Measurements from ENCODE around the gene SPAG17. TPM values are rescaled to one million over a fixed set of nuclear protein-coding genes. Genes with fewer than 3 reads are reported as not detected.
A peak's percentile ranks its signal among the peaks of the same experiment; 100 is the strongest.

Gene SPAG17
- total RNA-seq, 1 experiment from 2014 or later: not detected

DNA sequence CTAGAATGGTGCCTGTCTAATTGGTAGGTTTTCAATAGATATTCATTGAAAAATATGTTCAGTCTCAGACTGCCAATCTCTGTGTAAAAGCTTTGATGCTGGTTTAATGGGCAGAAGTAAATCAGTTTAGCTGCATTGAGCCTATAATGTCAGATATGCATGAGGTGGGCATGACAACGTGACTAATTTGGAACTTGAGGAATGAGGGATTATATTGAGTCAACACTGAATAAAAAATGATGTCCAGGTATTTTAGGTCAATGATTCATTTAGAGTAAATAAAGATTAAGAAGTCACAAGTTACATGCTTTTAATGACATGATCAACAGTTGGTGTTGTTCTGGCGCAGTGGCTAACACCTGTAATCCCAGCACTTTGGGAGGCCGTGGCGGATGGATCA lies 252.5 kb downstream of the SPAG17 start:
- TF ChIP-seq JUND (IDR thresholded peaks at IDR 0.05) (no peak), FOSL1 (IDR thresholded peaks at IDR 0.05; ENCODE audit: low read depth) (no peak), TCF7L2 (IDR thresholded peaks at IDR 0.05; ENCODE audit: borderline replicate concordance, extremely low read depth, insufficient read depth, insufficient read length) (no peak)
- no peak overlapping the region for H3K4me2 ChIP-seq (ENCODE audit: low read length)
- H3K4me3 ChIP-seq (replicated peaks in 1 of 2; ENCODE audit: low read depth in 1 of 2, low read length in 2 of 2): no peak overlapping the region
- H3K9me2 ChIP-seq (ENCODE audit: insufficient read depth): no peaks in the 10 kb centered on the region
- ChIA-PET CTCF (no interaction called here), POLR2A (no interaction called here), RAD21 (ENCODE audit: low non-redundant PET in 1 of 2, low total read pairs in 2 of 2, uncharacterized antibody in 2 of 2, unreplicated experiment in 2 of 2) (no interaction called here)
- intact Hi-C loops (cut with micrococcal nuclease): no loop called here
- H3K27me3 ChIP-seq (ENCODE audit: insufficient read depth, low read length): no peaks in the 10 kb centered on the region
- H3K36me3 ChIP-seq (ENCODE audit: control insufficient read depth in 1 of 2, insufficient read depth in 2 of 2, low read length in 2 of 2): peaks cover 34 to 37% of the 10 kb centered on the region in 2 experiments
- no peak for ATAC-seq
- H3K27ac ChIP-seq (ENCODE audit: low read depth, low read length): no peak overlapping the region
- no TSS peak for BruUV-seq (replicated peaks)
- DNase-seq (ENCODE audit: low read depth, low spot score): no peak
- no peak overlapping the region for H2AFZ ChIP-seq (ENCODE audit: low read depth, low read length, poor library complexity, severe bottlenecking)
- H3K79me2 ChIP-seq (ENCODE audit: insufficient read depth, low read length): peaks cover 98% of the 10 kb centered on the region
- H3K9ac ChIP-seq (ENCODE audit: low read length): no peak overlapping the region
- peaks cover 14% of the 10 kb centered on the region; the same call in 1 of the 2 replicates for H4K20me1 ChIP-seq (ENCODE audit: insufficient read depth)
- peaks cover 8 to 17% of the 10 kb centered on the region in 2 experiments; a peak in 3 of 4 replicates for H3K4me1 ChIP-seq (ENCODE audit: control insufficient read depth in 1 of 2, insufficient read depth in 2 of 2, low read length in 2 of 2)
- no peaks in the 10 kb centered on the region for H3K9me3 ChIP-seq (ENCODE audit: control insufficient read depth in 1 of 2, insufficient read depth in 1 of 2, low read depth in 1 of 2, low read length in 2 of 2)

GRCh38 chr1:117930484-117930883 lies 254.5 kb downstream of the SPAG17 start:
- H3K4me1 ChIP-seq (ENCODE audit: control insufficient read depth in 1 of 2, insufficient read depth in 2 of 2, low read length in 2 of 2): peaks cover 8 to 17% of the 10 kb centered on the region in 2 experiments; a peak in 3 of 4 replicates
- no peaks in the 10 kb centered on the region for H3K9me3 ChIP-seq (ENCODE audit: control insufficient read depth in 1 of 2, insufficient read depth in 1 of 2, low read depth in 1 of 2, low read length in 2 of 2)
- no peaks in the 10 kb centered on the region for H3K9me2 ChIP-seq (ENCODE audit: insufficient read depth)
- H3K36me3 ChIP-seq (ENCODE audit: control insufficient read depth in 1 of 2, insufficient read depth in 2 of 2, low read length in 2 of 2): peaks cover 20 to 23% of the 10 kb centered on the region in 2 experiments
- no peaks in the 10 kb centered on the region for H3K27me3 ChIP-seq (ENCODE audit: insufficient read depth, low read length)
- peak overlapping the region; percentile 57; the same call in 1 of the 2 replicates for H3K27ac ChIP-seq (ENCODE audit: low read depth, low read length)
- peak overlapping the region; percentile 93 for H3K9ac ChIP-seq (ENCODE audit: low read length)
- no TSS peak for BruUV-seq (replicated peaks)
- H3K79me2 ChIP-seq (ENCODE audit: insufficient read depth, low read length): peaks cover 98% of the 10 kb centered on the region
- DNase-seq (ENCODE audit: low read depth, low spot score) (no peak), ATAC-seq (no peak)
- H2AFZ ChIP-seq (ENCODE audit: low read depth, low read length, poor library complexity, severe bottlenecking): no peak overlapping the region
- ChIA-PET POLR2A (no interaction called here), RAD21 (ENCODE audit: low non-redundant PET in 1 of 2, low total read pairs in 2 of 2, uncharacterized antibody in 2 of 2, unreplicated experiment in 2 of 2) (no interaction called here), CTCF (no interaction called here)
- peak overlapping the region; percentile 78 for H3K4me2 ChIP-seq (ENCODE audit: low read length)
- peak overlapping the region; percentile 93 to 99 for H3K4me3 ChIP-seq (replicated peaks in 1 of 2; ENCODE audit: low read depth in 1 of 2, low read length in 2 of 2)
- H4K20me1 ChIP-seq (ENCODE audit: insufficient read depth): peaks cover 17% of the 10 kb centered on the region; the same call in 1 of the 2 replicates
- intact Hi-C loops (cut with micrococcal nuclease): no loop called here
- TF ChIP-seq ELF1 (IDR thresholded peaks at IDR 0.05; ENCODE audit: borderline replicate concordance, low read depth): no peak
- TF ChIP-seq SP1 (IDR thresholded peaks at IDR 0.05; ENCODE audit: low read depth): no peak
- no peak for TF ChIP-seq EZH2 (IDR thresholded peaks at IDR 0.05)
- TF ChIP-seq EZH2phosphoT487 (IDR thresholded peaks at IDR 0.05; ENCODE audit: borderline replicate concordance): no peak
- TF ChIP-seq SRF (IDR thresholded peaks at IDR 0.05; ENCODE audit: low read depth): no peak
- TF ChIP-seq RAD21 (IDR thresholded peaks at IDR 0.05; ENCODE audit: low read depth): no peak
- TF ChIP-seq ZNF274 (IDR thresholded peaks at IDR 0.05; ENCODE audit: low read depth, low read length): no peak
- no peak for TF ChIP-seq FOSL1 (IDR thresholded peaks at IDR 0.05; ENCODE audit: low read depth)
- no peak for TF ChIP-seq POLR2AphosphoS5 (IDR thresholded peaks at IDR 0.05; ENCODE audit: low read depth, low read length)
- TF ChIP-seq MAX (IDR thresholded peaks at IDR 0.05): no peak
- no peak for TF ChIP-seq CBX3 (IDR thresholded peaks at IDR 0.05; ENCODE audit: low read depth)

Measured in HCT116 (cell line).